OCI-LY3 (cell line): ENCODE measurements around the gene CALHM3.

ENCODE experiments used
- H2AFZ ChIP-seq: fragments of 200-600, 300-600 bp; shearing (Covaris generic); 2 replicates; pipeline ENCODE4 v1.6.0; 2014; ENCODE audit warnings: antibody characterized with exemption, low read depth, low read length
- H3K27ac ChIP-seq: fragments of 200-600, 300-600 bp; sonication (generic); 2 replicates; pipeline ENCODE4 v1.5.1; 2014; ENCODE audit warnings: mild to moderate bottlenecking, low read length, moderate library complexity, mixed read lengths
- H3K27me3 ChIP-seq: fragments of 200-600, 300-600 bp; sonication (generic); 2 replicates; pipeline ENCODE4 v1.6.1; 2014; ENCODE audit warnings: low read depth, low read length, mixed read lengths
- H3K36me3 ChIP-seq: fragments of 200-600, 300-600 bp; sonication (generic); replicated peaks from 2 replicates; pipeline ENCODE3; 2014; ENCODE audit warnings: low read depth, low read length, mixed read lengths
- H3K4me1 ChIP-seq: fragments of 300-600, 200-600 bp; sonication (generic); 2 replicates; pipeline ENCODE4 v1.6.1; 2014; ENCODE audit warnings: low read length, mixed read lengths
- H3K4me2 ChIP-seq: fragments of 200-600, 300-600 bp; sonication (generic); 2 replicates; pipeline ENCODE4 v1.6.1; 2014; ENCODE audit warnings: low read length, mixed read lengths
- H3K4me3 ChIP-seq: fragments of 300-600, 200-600 bp; sonication (generic); 2 replicates; pipeline ENCODE4 v1.5.1; 2014; ENCODE audit warnings: antibody characterized with exemption, mild to moderate bottlenecking, low read length, moderate library complexity
- H3K79me2 ChIP-seq: fragments of 300-600, 200-600 bp; shearing (Covaris generic); 2 replicates; pipeline ENCODE4 v1.6.1; 2014; ENCODE audit warnings: mild to moderate bottlenecking, low read length, mixed read lengths
- H3K9ac ChIP-seq: fragments of 300-600, 200-600 bp; shearing (Covaris generic); 2 replicates; pipeline ENCODE4 v1.6.0; 2014; ENCODE audit warnings: mild to moderate bottlenecking, low read length, moderate library complexity
- H3K9me3 ChIP-seq: fragments of 200-600, 300-600 bp; shearing (Covaris generic); 2 replicates; pipeline ENCODE4 v1.6.1; 2014; ENCODE audit warnings: low read length, mixed read lengths; ENCODE audit not compliant: insufficient read depth
- H4K20me1 ChIP-seq: fragments of 200-600, 300-600 bp; sonication (generic); 2 replicates; pipeline ENCODE4 v1.6.1; 2016; ENCODE audit warnings: low read length, mixed read lengths; ENCODE audit not compliant: insufficient read depth
- CTCF ChIP-seq: fragments of 200-600, 300-600 bp; sonication (generic); IDR thresholded peaks from 2 replicates; pipeline ENCODE4 v1.5.1; 2014; ENCODE audit warnings: antibody characterized with exemption, low read length, low read depth
- EZH2phosphoT487 ChIP-seq: fragments of 200-600 bp; shearing (Covaris generic); IDR thresholded peaks from 2 replicates; pipeline ENCODE4 v1.6.1; 2018; ENCODE audit warnings: antibody characterized with exemption, mixed run types, low read depth

The CALHM3 gene

GRCh38 chr10:103512591-103513379, 33.7 kb upstream of the CALHM3 start:
- H3K36me3 ChIP-seq: no peaks in the 10 kb centered on the region
- no peaks in the 10 kb centered on the region for H3K27me3 ChIP-seq
- no peak overlapping the region for H3K4me2 ChIP-seq
- no peak overlapping the region for H3K27ac ChIP-seq
- H3K9ac ChIP-seq: no peak overlapping the region
- no peak overlapping the region for H3K4me3 ChIP-seq
- H3K4me1 ChIP-seq: peaks cover 6% of the 10 kb centered on the region; the same call in 1 of the 2 replicates
- TF ChIP-seq CTCF (no peak), EZH2phosphoT487 (no peak)
- no peaks in the 10 kb centered on the region for H3K79me2 ChIP-seq
- no peaks in the 10 kb centered on the region for H4K20me1 ChIP-seq
- no peaks in the 10 kb centered on the region for H3K9me3 ChIP-seq
- no peak overlapping the region for H2AFZ ChIP-seq

GRCh38 chr10:103512166-103512565, 33.1 kb upstream of the CALHM3 start:
- no peaks in the 10 kb centered on the region for H3K79me2 ChIP-seq

DNA sequence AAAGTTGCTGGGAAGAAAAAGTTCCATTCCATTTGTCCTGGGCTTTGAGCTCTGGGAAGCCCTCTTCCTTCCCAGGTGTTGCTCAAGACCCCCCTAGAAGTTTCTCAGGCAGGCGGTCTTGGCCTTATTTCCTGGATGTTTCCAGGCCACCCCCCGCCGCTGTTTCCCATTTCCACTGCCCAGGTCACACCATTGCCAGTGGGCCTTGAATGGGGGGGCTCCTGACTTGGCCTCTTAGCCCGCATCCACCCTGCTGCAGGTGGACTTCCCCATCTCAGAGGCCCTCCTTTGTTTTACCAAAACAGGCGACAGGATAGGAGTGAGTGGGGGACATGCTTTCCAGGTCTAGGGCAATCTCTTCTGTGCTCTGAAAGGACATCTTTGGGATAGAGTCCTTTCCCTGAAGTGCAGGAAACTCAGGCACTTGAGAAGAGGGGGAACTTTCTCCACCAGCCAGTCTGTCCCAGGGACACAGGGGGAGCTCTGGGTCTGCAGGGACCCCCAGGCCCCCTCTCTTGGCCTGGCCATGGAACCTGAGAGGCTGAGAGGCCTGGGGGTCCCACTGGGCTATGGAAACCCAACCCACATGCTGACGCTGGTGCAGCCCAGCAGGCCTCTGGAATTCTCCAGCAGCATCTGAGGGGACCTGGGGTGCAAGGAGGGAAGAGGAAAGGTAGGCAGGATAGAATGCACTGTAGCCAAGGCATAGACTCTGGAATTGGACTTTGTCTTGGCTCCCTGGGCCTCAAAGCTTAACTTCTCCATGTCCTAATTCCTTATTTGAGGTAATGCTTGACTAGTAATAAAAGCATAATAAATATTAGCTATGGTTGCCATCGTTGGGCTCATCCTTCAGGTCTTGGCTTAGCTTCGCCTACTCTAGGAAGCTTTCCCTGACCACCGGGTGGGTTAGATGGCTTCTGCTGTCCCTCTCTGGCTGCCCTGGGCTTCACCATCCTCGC, 32.0 kb upstream of the CALHM3 start:
- no peak overlapping the region for H3K4me2 ChIP-seq
- H3K36me3 ChIP-seq: no peaks in the 10 kb centered on the region
- peaks cover 6% of the 10 kb centered on the region; the same call in 1 of the 2 replicates for H3K4me1 ChIP-seq
- H3K9me3 ChIP-seq: no peaks in the 10 kb centered on the region
- no peak for TF ChIP-seq EZH2phosphoT487
- TF ChIP-seq CTCF: no peak
- H4K20me1 ChIP-seq: no peaks in the 10 kb centered on the region
- H3K9ac ChIP-seq: no peak overlapping the region
- H2AFZ ChIP-seq: no peak overlapping the region
- no peaks in the 10 kb centered on the region for H3K79me2 ChIP-seq
- no peak overlapping the region for H3K27ac ChIP-seq
- peaks cover 3% of the 10 kb centered on the region; the same call in 1 of the 2 replicates for H3K27me3 ChIP-seq
- no peak overlapping the region for H3K4me3 ChIP-seq

More at GRCh38 chr10:103512166-103512565, 33.1 kb upstream of the CALHM3 start:
- Histone ChIP-seq H2AFZ (no peak overlapping the region), H3K36me3 (no peaks in the 10 kb centered on the region), H3K27ac (no peak overlapping the region), H3K9me3 (no peaks in the 10 kb centered on the region), H4K20me1 (no peaks in the 10 kb centered on the region), H3K4me1 (peaks cover 6% of the 10 kb centered on the region; the same call in 1 of the 2 replicates), H3K9ac (no peak overlapping the region), H3K4me2 (no peak overlapping the region), H3K4me3 (no peak overlapping the region), H3K27me3 (no peaks in the 10 kb centered on the region; the same call in 1 of the 2 replicates)
- TF ChIP-seq EZH2phosphoT487 (no peak), CTCF (no peak)
